ENCODE results near the gene RRAS. TPM values are rescaled to one million over a fixed set of nuclear protein-coding genes. Genes with fewer than 3 reads are reported as not detected.

Gene RRAS
- total RNA-seq, 4 donors from 2014 or later = 31.8 to 97.6 (median 58.2) TPM

- 90% methylated on average over 23 of the region's 23 CpGs; no CpG with 5 or more reads in 1 of the 2 donors for WGBS, 2 donors (ENCODE audit: low coverage in 1 of 2)
- intact Hi-C loops (cut with DNase I; ENCODE audit: low total_unique reads) (no loop called here), in situ Hi-C loops (cut with MboI; ENCODE audit: low pct_ligation_motif_present in 1 of 4, low pct_unique_long_range_greater_than_20kb in 1 of 4, low sequenced_read_pairs in 3 of 4) (no loop called here)
- TF ChIP-seq EP300 (IDR thresholded peaks at IDR 0.05; ENCODE audit: low read depth) (no peak), POLR2A (IDR thresholded peaks at IDR 0.05) (no peak), POLR2AphosphoS5 (IDR thresholded peaks at IDR 0.05) (no peak), CTCF (IDR thresholded peaks at IDR 0.05) (no peak)
- H3K36me3 ChIP-seq = peaks cover 0 to 51% (median 23%) of the 10 kb centered on the region in 4 donors
- H3K4me3 ChIP-seq = no peak overlapping the region
- no peaks in the 10 kb centered on the region for H3K9me3 ChIP-seq
- no peaks in the 10 kb centered on the region for H3K4me1 ChIP-seq
- no peak for DNase-seq
- H3K27ac ChIP-seq = no peak overlapping the region
- no peaks in the 10 kb centered on the region for H3K27me3 ChIP-seq
Measured at GRCh38 chr19:49655570-49656455, 15.9 kb upstream of the RRAS start.

- WGBS, 2 donors (ENCODE audit: low coverage in 1 of 2) = 95 to 100% methylated on average over 4 to 10 of the region's 10 CpGs
- Histone ChIP-seq H3K27ac (no peak overlapping the region), H3K36me3 (peaks cover 0 to 51% (median 23%) of the 10 kb centered on the region in 4 donors), H3K4me3 (no peak overlapping the region), H3K4me1 (no peaks in the 10 kb centered on the region), H3K27me3 (no peaks in the 10 kb centered on the region), H3K9me3 (no peaks in the 10 kb centered on the region)
- DNase-seq = no peak
- TF ChIP-seq EP300 (IDR thresholded peaks at IDR 0.05; ENCODE audit: low read depth) = no peak
- no peak for TF ChIP-seq POLR2AphosphoS5 (IDR thresholded peaks at IDR 0.05)
- no peak for TF ChIP-seq CTCF (IDR thresholded peaks at IDR 0.05)
- no peak for TF ChIP-seq POLR2A (IDR thresholded peaks at IDR 0.05)
- intact Hi-C loops (cut with DNase I; ENCODE audit: low total_unique reads) = no loop called here
- in situ Hi-C loops (cut with MboI; ENCODE audit: low pct_ligation_motif_present in 1 of 4, low pct_unique_long_range_greater_than_20kb in 1 of 4, low sequenced_read_pairs in 3 of 4) = no loop called here
Measured at GRCh38 chr19:49654581-49654980, 14.6 kb upstream of the RRAS start.

- no peaks in the 10 kb centered on the region for H3K9me3 ChIP-seq
- intact Hi-C loops (cut with DNase I; ENCODE audit: low total_unique reads) = no loop called here
- H3K27me3 ChIP-seq = no peaks in the 10 kb centered on the region
- no peaks in the 10 kb centered on the region for H3K4me1 ChIP-seq
- in situ Hi-C loops (cut with MboI; ENCODE audit: low pct_ligation_motif_present in 1 of 4, low pct_unique_long_range_greater_than_20kb in 1 of 4, low sequenced_read_pairs in 3 of 4) = no loop called here
- DNase-seq = no peak
- peaks cover 0 to 46% (median 23%) of the 10 kb centered on the region in 4 donors for H3K36me3 ChIP-seq
- TF ChIP-seq CTCF (IDR thresholded peaks at IDR 0.05) (no peak), POLR2A (IDR thresholded peaks at IDR 0.05) (no peak)
- no peak overlapping the region for H3K4me3 ChIP-seq
- 89% methylated on average over 13 of the region's 13 CpGs; no CpG with 5 or more reads in 1 of the 2 donors for WGBS, 2 donors (ENCODE audit: low coverage in 1 of 2)
- no peak overlapping the region for H3K27ac ChIP-seq
Measured at GRCh38 chr19:49653466-49653806, 13.5 kb upstream of the RRAS start.

GRCh38 chr19:49652551-49653465 is 12.9 kb upstream of the RRAS start:
- DNase-seq = no peak
- 95% methylated on average over 58 of the region's 58 CpGs; no CpG with 5 or more reads in 1 of the 2 donors for WGBS, 2 donors (ENCODE audit: low coverage in 1 of 2)
- peaks cover 0 to 41% (median 20%) of the 10 kb centered on the region in 4 donors for H3K36me3 ChIP-seq

More at GRCh38 chr19:49652551-49653465, 12.9 kb upstream of the RRAS start:
- Histone ChIP-seq H3K4me1 (no peaks in the 10 kb centered on the region), H3K27ac (no peak overlapping the region), H3K27me3 (no peaks in the 10 kb centered on the region), H3K4me3 (no peak overlapping the region), H3K9me3 (no peaks in the 10 kb centered on the region)
- TF ChIP-seq POLR2A (IDR thresholded peaks at IDR 0.05) (no peak), POLR2AphosphoS5 (IDR thresholded peaks at IDR 0.05) (no peak), EP300 (IDR thresholded peaks at IDR 0.05; ENCODE audit: low read depth) (no peak), CTCF (IDR thresholded peaks at IDR 0.05) (no peak)
- intact Hi-C loops (cut with DNase I; ENCODE audit: low total_unique reads) = no loop called here
- in situ Hi-C loops (cut with MboI; ENCODE audit: low pct_ligation_motif_present in 1 of 4, low pct_unique_long_range_greater_than_20kb in 1 of 4, low sequenced_read_pairs in 3 of 4) = no loop called here
